ENCODE measurements around the gene EIF5. TPM values are rescaled to one million over a fixed set of nuclear protein-coding genes. Genes with fewer than 3 reads are reported as not detected.

EIF5 gene
- total RNA-seq, 1 donor from 2014 or later = 330 TPM

GRCh38 chr14:103311171-103311997 is 22.7 kb upstream of the EIF5 start:
- peak overlapping the region; percentile 20 for H2AFZ ChIP-seq (ENCODE audit: low read depth, low read length)
- TF ChIP-seq, protein P1, sequence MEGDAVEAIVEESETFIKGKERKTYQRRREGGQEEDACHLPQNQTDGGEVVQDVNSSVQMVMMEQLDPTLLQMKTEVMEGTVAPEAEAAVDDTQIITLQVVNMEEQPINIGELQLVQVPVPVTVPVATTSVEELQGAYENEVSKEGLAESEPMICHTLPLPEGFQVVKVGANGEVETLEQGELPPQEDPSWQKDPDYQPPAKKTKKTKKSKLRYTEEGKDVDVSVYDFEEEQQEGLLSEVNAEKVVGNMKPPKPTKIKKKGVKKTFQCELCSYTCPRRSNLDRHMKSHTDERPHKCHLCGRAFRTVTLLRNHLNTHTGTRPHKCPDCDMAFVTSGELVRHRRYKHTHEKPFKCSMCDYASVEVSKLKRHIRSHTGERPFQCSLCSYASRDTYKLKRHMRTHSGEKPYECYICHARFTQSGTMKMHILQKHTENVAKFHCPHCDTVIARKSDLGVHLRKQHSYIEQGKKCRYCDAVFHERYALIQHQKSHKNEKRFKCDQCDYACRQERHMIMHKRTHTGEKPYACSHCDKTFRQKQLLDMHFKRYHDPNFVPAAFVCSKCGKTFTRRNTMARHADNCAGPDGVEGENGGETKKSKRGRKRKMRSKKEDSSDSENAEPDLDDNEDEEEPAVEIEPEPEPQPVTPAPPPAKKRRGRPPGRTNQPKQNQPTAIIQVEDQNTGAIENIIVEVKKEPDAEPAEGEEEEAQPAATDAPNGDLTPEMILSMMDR (IDR thresholded peaks at IDR 0.05; ENCODE audit: insufficient read depth, low read depth, low read length) = no peak
- TF ChIP-seq EZH2 (IDR thresholded peaks at IDR 0.05; ENCODE audit: insufficient read depth, low read length) = no peak
- Mint-ChIP-seq H3K4me1 (ENCODE audit: low read depth, unreplicated experiment) (no peaks in the 10 kb centered on the region), H3K36me3 (ENCODE audit: low read depth, unreplicated experiment) (peaks cover 2% of the 10 kb centered on the region), H3K9me3 (ENCODE audit: unreplicated experiment) (peaks cover 7% of the 10 kb centered on the region), H3K27ac (ENCODE audit: unreplicated experiment) (no peak overlapping the region), H3K27me3 (ENCODE audit: low read depth, unreplicated experiment) (peaks cover 32% of the 10 kb centered on the region), H3K4me3 (ENCODE audit: unreplicated experiment) (no peak overlapping the region)
- H3K4me2 ChIP-seq (ENCODE audit: low read length) = no peak overlapping the region
- no peak for DNase-seq (ENCODE audit: low read depth)
- no peak overlapping the region for H3K9ac ChIP-seq (ENCODE audit: low read length)
- H3K9me3 ChIP-seq (ENCODE audit: insufficient read depth, low read depth, low read length) = peaks cover 4% of the 10 kb centered on the region
- H3K4me1 ChIP-seq (ENCODE audit: insufficient read depth, low read length) = no peaks in the 10 kb centered on the region
- no peaks in the 10 kb centered on the region for H3K36me3 ChIP-seq (ENCODE audit: insufficient read depth, low read length)
- no peaks in the 10 kb centered on the region for H4K20me1 ChIP-seq (ENCODE audit: insufficient read depth, low read length)
- peaks cover 2% of the 10 kb centered on the region for H3K27me3 ChIP-seq (ENCODE audit: insufficient read depth, low read length)
- H3K4me3 ChIP-seq (ENCODE audit: insufficient read depth, low read depth, low read length) = no peak overlapping the region
- no peaks in the 10 kb centered on the region for H3K79me2 ChIP-seq (ENCODE audit: insufficient read depth, low read length)
- FAIRE-seq = no peak
- no peak overlapping the region for H3K27ac ChIP-seq (ENCODE audit: low read depth, low read length)

DNA sequence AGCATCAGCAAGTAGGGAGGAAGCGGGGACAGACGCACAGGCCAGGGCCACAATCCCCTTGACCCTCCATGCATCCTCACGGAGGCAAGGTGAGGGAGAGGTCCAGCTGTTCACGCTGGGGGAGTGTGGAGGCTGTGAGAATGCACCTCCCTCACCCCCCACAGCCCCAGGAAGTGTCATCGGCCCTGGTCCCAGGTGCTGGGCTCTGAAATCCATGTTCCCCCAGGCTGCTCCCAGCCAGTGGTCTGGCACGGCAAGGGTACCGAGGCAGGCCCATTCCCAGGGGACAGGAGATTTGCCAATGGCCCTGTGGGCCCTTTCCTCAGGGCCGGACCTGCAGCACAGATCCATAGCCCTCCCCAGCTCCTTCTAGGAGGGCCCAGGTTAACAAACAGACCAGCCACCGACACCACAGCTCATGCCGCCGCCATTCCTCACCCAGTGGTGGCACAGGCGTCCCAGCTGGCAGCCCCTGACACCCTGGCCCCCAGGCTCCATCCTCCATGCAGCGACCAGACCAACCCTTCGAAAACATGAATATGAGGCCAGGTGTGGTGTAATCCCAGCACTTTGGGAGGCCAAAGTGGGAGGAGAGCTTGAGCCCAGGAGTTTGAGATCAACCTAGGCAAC is 21.9 kb upstream of the EIF5 start:
- H3K4me3 ChIP-seq (ENCODE audit: insufficient read depth, low read depth, low read length) = no peak overlapping the region
- Mint-ChIP-seq H3K4me3 (ENCODE audit: unreplicated experiment) (no peak overlapping the region), H3K4me1 (ENCODE audit: low read depth, unreplicated experiment) (no peaks in the 10 kb centered on the region), H3K9me3 (ENCODE audit: unreplicated experiment) (peaks cover 5% of the 10 kb centered on the region), H3K27me3 (ENCODE audit: low read depth, unreplicated experiment) (peaks cover 38% of the 10 kb centered on the region), H3K36me3 (ENCODE audit: low read depth, unreplicated experiment) (peaks cover 2% of the 10 kb centered on the region), H3K27ac (ENCODE audit: unreplicated experiment) (no peak overlapping the region)
- H3K27ac ChIP-seq (ENCODE audit: low read depth, low read length) = no peak overlapping the region
- H3K79me2 ChIP-seq (ENCODE audit: insufficient read depth, low read length) = no peaks in the 10 kb centered on the region
- TF ChIP-seq EZH2 (IDR thresholded peaks at IDR 0.05; ENCODE audit: insufficient read depth, low read length) = no peak
- TF ChIP-seq, protein P1 (IDR thresholded peaks at IDR 0.05; ENCODE audit: insufficient read depth, low read depth, low read length) = no peak
- H2AFZ ChIP-seq (ENCODE audit: low read depth, low read length) = no peak overlapping the region
- H4K20me1 ChIP-seq (ENCODE audit: insufficient read depth, low read length) = no peaks in the 10 kb centered on the region
- DNase-seq (ENCODE audit: low read depth) = no peak
- H3K36me3 ChIP-seq (ENCODE audit: insufficient read depth, low read length) = no peaks in the 10 kb centered on the region
- no peak overlapping the region for H3K9ac ChIP-seq (ENCODE audit: low read length)
- peaks cover 3% of the 10 kb centered on the region for H3K9me3 ChIP-seq (ENCODE audit: insufficient read depth, low read depth, low read length)
- no peaks in the 10 kb centered on the region for H3K4me1 ChIP-seq (ENCODE audit: insufficient read depth, low read length)
- H3K4me2 ChIP-seq (ENCODE audit: low read length) = no peak overlapping the region
- no peak for FAIRE-seq
- H3K27me3 ChIP-seq (ENCODE audit: insufficient read depth, low read length) = peaks cover 2% of the 10 kb centered on the region

Measured in astrocyte (in vitro differentiated cells and primary cell).